ENCODE results near the gene PODXL2.

Gene PODXL2

GRCh38 chr3:127692501-127693335, 63.7 kb downstream of the PODXL2 start:
- Histone ChIP-seq H3K36me3 (ENCODE audit: low read depth) (no peaks in the 10 kb centered on the region), H3K9me3 (ENCODE audit: severe bottlenecking) (no peaks in the 10 kb centered on the region), H3K27ac (ENCODE audit: poor library complexity, severe bottlenecking) (no peak overlapping the region), H3K4me3 (ENCODE audit: severe bottlenecking) (no peak overlapping the region), H3K4me1 (ENCODE audit: insufficient read depth, poor library complexity, severe bottlenecking) (peaks cover 23% of the 10 kb centered on the region), H3K27me3 (ENCODE audit: insufficient read depth, poor library complexity, severe bottlenecking) (no peaks in the 10 kb centered on the region)
- DNase-seq (ENCODE audit: low spot score) (no peak), ATAC-seq (ENCODE audit: low read depth) (no peak)
- TF ChIP-seq, protein P1, sequence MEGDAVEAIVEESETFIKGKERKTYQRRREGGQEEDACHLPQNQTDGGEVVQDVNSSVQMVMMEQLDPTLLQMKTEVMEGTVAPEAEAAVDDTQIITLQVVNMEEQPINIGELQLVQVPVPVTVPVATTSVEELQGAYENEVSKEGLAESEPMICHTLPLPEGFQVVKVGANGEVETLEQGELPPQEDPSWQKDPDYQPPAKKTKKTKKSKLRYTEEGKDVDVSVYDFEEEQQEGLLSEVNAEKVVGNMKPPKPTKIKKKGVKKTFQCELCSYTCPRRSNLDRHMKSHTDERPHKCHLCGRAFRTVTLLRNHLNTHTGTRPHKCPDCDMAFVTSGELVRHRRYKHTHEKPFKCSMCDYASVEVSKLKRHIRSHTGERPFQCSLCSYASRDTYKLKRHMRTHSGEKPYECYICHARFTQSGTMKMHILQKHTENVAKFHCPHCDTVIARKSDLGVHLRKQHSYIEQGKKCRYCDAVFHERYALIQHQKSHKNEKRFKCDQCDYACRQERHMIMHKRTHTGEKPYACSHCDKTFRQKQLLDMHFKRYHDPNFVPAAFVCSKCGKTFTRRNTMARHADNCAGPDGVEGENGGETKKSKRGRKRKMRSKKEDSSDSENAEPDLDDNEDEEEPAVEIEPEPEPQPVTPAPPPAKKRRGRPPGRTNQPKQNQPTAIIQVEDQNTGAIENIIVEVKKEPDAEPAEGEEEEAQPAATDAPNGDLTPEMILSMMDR (IDR thresholded peaks at IDR 0.05; ENCODE audit: poor library complexity, severe bottlenecking), result no peak

GRCh38 chr3:127693336-127693843, 64.4 kb downstream of the PODXL2 start:
- no peak for DNase-seq (ENCODE audit: low spot score)
- H3K27me3 ChIP-seq (ENCODE audit: insufficient read depth, poor library complexity, severe bottlenecking), result no peaks in the 10 kb centered on the region
- TF ChIP-seq, protein P1 (IDR thresholded peaks at IDR 0.05; ENCODE audit: poor library complexity, severe bottlenecking), result no peak
- peaks cover 23% of the 10 kb centered on the region for H3K4me1 ChIP-seq (ENCODE audit: insufficient read depth, poor library complexity, severe bottlenecking)
- no peak for ATAC-seq (ENCODE audit: low read depth)
- no peak overlapping the region for H3K4me3 ChIP-seq (ENCODE audit: severe bottlenecking)
- no peaks in the 10 kb centered on the region for H3K9me3 ChIP-seq (ENCODE audit: severe bottlenecking)
- no peak overlapping the region for H3K27ac ChIP-seq (ENCODE audit: poor library complexity, severe bottlenecking)
- no peaks in the 10 kb centered on the region for H3K36me3 ChIP-seq (ENCODE audit: low read depth)

GRCh38 chr3:127694467-127695215, 65.7 kb downstream of the PODXL2 start:
- Histone ChIP-seq H3K27ac (ENCODE audit: poor library complexity, severe bottlenecking) (no peak overlapping the region), H3K4me1 (ENCODE audit: insufficient read depth, poor library complexity, severe bottlenecking) (peaks cover 23% of the 10 kb centered on the region), H3K4me3 (ENCODE audit: severe bottlenecking) (no peak overlapping the region), H3K36me3 (ENCODE audit: low read depth) (no peaks in the 10 kb centered on the region), H3K9me3 (ENCODE audit: severe bottlenecking) (no peaks in the 10 kb centered on the region), H3K27me3 (ENCODE audit: insufficient read depth, poor library complexity, severe bottlenecking) (no peaks in the 10 kb centered on the region)
- DNase-seq (ENCODE audit: low spot score) (no peak), ATAC-seq (ENCODE audit: low read depth) (peak; percentile 32; the same call in 2 of the 3 replicates)
- TF ChIP-seq, protein P1 (IDR thresholded peaks at IDR 0.05; ENCODE audit: poor library complexity, severe bottlenecking), result peak; percentile 37

GRCh38 chr3:127697551-127698240, 68.7 kb downstream of the PODXL2 start:
- Histone ChIP-seq H3K4me3 (ENCODE audit: severe bottlenecking) (no peak overlapping the region), H3K27me3 (ENCODE audit: insufficient read depth, poor library complexity, severe bottlenecking) (no peaks in the 10 kb centered on the region), H3K9me3 (ENCODE audit: severe bottlenecking) (no peaks in the 10 kb centered on the region), H3K27ac (ENCODE audit: poor library complexity, severe bottlenecking) (peak overlapping the region; percentile 55), H3K4me1 (ENCODE audit: insufficient read depth, poor library complexity, severe bottlenecking) (peaks cover 8% of the 10 kb centered on the region), H3K36me3 (ENCODE audit: low read depth) (no peaks in the 10 kb centered on the region)
- TF ChIP-seq, protein P1 (IDR thresholded peaks at IDR 0.05; ENCODE audit: poor library complexity, severe bottlenecking), result no peak
- DNase-seq (ENCODE audit: low spot score) (no peak), ATAC-seq (ENCODE audit: low read depth) (peak; percentile 78)

Data from RWPE2 (cell line).